Measurements from ENCODE around the gene ZBTB4.

ZBTB4 gene

DNA sequence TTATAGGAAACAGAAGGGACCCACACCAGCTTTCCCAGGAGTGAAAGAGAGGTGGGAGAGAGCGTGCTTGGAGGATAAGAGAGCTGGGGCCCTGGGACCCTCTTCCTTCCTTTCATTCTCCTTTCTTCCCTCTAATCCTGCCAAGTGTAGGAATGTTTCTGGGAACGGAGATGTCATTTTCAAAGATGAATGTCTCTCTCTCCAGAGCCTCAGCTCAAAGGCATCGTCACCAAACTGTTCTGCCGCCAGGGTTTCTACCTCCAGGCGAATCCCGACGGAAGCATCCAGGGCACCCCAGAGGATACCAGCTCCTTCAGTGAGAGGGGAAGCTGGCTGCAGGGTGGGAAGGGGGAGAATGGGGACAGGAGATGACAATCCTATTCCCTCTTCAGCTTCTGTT is 38.2 kb downstream of the ZBTB4 start:
- DNase-seq (ENCODE audit: low spot score) = no peak
- TF ChIP-seq, protein P1, sequence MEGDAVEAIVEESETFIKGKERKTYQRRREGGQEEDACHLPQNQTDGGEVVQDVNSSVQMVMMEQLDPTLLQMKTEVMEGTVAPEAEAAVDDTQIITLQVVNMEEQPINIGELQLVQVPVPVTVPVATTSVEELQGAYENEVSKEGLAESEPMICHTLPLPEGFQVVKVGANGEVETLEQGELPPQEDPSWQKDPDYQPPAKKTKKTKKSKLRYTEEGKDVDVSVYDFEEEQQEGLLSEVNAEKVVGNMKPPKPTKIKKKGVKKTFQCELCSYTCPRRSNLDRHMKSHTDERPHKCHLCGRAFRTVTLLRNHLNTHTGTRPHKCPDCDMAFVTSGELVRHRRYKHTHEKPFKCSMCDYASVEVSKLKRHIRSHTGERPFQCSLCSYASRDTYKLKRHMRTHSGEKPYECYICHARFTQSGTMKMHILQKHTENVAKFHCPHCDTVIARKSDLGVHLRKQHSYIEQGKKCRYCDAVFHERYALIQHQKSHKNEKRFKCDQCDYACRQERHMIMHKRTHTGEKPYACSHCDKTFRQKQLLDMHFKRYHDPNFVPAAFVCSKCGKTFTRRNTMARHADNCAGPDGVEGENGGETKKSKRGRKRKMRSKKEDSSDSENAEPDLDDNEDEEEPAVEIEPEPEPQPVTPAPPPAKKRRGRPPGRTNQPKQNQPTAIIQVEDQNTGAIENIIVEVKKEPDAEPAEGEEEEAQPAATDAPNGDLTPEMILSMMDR (IDR thresholded peaks at IDR 0.05; ENCODE audit: borderline replicate concordance, control extremely low read depth, extremely low read depth, insufficient read depth, missing control alignments) = no peak
- in situ Hi-C loops (cut with MboI; ENCODE audit: low sequenced_read_pairs, unreplicated experiment) = no loop called here

DNA sequence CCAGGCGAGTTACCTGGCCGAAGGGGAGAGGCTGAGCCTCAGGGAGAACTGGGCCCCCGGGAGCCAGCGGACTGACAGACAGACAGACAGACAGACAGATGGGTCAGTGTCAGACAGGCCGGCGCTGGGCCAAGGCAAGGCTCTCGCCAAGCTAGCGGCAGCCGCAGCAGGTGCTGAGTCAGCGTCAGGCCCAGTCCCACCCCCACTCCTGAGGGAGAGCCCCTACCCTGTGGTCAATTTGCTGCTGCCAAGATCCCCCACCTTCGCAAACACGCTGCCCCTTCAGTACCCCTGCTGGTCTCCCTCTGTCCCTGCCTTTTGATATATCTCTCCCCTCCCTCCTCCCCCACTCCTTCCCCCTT is 38.6 kb downstream of the ZBTB4 start:
- TF ChIP-seq, protein P1 (IDR thresholded peaks at IDR 0.05; ENCODE audit: borderline replicate concordance, control extremely low read depth, extremely low read depth, insufficient read depth, missing control alignments) = no peak
- DNase-seq (ENCODE audit: low spot score) = peak; percentile 80
- in situ Hi-C loops (cut with MboI; ENCODE audit: low sequenced_read_pairs, unreplicated experiment) = no loop called here

DNA sequence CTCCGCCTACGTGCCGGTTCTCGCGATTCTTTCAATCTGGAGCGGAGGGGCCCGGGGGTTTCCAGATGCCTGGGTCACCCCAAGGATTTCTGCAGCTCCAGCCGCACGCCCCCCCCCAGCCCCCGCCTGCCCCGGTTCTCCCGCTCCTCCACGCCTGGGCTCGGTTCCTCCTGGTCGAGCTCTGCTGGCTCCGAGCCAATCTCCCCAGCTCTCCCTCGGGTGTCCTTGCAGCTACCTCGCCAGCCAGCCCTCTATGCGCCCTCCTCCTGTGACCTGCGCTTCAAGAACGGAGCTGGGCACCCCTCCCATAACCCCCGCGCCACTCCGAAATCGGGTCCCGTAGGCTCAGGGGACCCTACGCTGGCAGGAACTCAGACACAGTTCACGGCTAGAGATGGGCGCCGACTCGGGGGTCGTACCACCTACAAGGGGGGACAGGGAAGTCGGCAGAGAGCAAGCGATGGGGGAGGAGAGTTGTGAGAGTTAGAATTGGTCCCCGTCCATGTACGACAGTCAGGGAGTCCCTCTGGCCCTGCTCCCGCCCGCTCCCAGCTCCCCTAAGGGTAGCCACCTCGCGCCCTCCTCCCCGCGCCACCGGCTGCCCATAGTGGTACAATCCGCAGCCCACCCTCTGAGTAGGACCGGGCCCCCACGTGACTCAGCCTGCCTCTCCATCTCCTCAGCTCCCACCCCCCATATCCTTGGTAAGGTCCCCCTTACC is 39.2 kb downstream of the ZBTB4 start:
- in situ Hi-C loops (cut with MboI; ENCODE audit: low sequenced_read_pairs, unreplicated experiment) = no loop called here
- TF ChIP-seq, protein P1 (IDR thresholded peaks at IDR 0.05; ENCODE audit: borderline replicate concordance, control extremely low read depth, extremely low read depth, insufficient read depth, missing control alignments) = no peak
- DNase-seq (ENCODE audit: low spot score) = peak; percentile 81

DNA sequence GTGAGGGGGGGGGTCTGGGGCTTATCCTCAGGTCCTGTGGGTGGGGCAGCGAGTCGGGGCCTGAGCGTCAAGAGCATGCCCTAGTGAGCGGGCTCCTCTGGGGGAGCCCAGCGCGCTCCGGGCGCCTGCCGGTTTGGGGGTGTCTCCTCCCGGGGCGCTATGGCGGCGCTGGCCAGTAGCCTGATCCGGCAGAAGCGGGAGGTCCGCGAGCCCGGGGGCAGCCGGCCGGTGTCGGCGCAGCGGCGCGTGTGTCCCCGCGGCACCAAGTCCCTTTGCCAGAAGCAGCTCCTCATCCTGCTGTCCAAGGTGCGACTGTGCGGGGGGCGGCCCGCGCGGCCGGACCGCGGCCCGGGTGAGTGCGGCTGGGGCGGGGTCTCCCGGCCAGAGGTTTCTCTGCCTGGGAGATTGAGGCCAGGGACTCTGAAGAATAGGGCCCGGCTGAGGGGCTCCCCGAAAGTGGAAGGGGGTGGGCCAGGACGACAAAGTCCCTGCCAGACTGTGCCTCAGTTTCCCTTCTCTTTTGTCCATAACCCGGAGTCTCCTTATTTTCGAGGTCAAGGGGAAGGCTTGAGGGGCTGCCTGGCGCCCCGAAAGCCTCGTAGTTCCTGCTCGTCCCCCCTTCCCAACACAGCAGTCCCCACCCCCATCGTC is 39.8 kb downstream of the ZBTB4 start, which contains the start of gene FGF11:
Gene FGF11 (plus strand): TSS at position 51 of the 651 bp plus-strand sequence. CDS start 109 bp downstream, at position 160.
- DNase-seq (ENCODE audit: low spot score) = no peak
- TF ChIP-seq, protein P1 (IDR thresholded peaks at IDR 0.05; ENCODE audit: borderline replicate concordance, control extremely low read depth, extremely low read depth, insufficient read depth, missing control alignments) = no peak
- in situ Hi-C loops (cut with MboI; ENCODE audit: low sequenced_read_pairs, unreplicated experiment) = no loop called here

DNA sequence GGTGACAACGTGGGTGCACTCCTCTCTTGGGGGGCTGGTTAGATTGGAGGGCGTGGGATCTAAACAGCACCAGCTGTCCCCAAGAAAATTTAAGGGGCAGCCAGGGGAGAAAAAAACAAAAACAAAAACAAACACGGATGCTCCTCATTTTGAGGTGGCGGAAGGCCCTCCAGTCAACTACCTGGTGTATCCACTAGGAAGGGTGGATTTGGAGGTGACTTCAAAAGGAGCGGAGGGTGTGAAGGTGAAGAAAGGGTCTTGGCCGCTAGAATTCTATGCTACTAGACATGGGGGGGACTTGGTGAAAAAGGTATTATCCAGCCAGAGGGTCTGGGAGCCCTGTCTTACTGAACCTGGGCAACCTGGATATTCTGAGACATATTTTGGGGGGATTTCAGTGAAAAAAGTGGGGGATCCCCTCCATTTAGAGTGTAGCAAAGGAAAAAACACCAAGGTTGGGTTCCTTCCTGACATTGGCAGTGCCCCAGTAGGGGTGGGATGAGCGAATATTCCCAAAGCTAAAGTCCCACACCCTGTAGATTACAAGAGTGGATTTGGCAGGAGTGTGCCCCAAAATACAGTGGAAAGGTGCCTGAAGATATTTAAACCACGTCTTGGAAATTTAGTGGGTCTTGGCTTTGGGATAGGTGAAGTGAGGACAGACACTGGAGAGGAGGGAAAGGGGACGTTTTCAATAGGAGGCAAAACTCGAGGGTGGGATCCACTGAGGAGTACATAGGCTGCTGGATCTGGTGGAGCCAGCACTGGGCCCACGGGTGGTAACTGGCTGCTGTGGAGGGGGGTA is 40.6 kb downstream of the ZBTB4 start:
- DNase-seq (ENCODE audit: low spot score) = no peak
- in situ Hi-C loops (cut with MboI; ENCODE audit: low sequenced_read_pairs, unreplicated experiment) = no loop called here
- TF ChIP-seq, protein P1 (IDR thresholded peaks at IDR 0.05; ENCODE audit: borderline replicate concordance, control extremely low read depth, extremely low read depth, insufficient read depth, missing control alignments) = no peak

DNA sequence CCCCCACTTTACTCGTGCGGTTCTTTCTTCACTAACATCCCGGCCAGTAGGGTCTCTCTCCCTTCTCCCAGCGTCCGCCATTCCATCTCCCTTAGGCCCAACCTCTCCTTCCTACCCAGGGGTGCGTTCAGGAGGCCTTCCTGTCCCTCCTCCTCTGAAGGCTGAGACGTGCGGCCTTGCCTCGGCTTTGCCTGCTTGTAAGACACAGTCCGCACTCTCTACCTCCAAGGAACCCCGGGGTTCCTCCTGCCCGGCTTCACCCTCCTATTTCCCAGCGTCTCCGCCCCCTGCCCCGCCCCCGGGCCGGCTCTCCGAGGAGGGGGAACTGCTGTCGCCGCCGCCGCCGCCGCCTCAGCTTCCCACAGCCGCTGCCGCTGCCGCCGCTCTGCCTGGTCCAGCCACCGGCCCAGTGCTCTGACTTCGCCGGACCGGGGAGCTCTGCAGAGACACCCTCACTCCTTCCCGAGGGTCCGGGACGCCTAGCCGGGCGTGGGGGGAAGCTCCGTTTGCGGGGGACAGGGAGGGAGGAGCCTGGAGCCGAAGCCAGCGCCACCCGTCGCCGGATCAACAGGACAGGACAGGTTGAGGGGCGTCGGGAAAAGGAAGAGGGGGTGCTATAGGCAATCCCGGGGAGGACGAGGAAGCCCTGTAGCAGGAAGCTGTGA is 41.3 kb downstream of the ZBTB4 start:
- DNase-seq (ENCODE audit: low spot score) = no peak
- in situ Hi-C loops (cut with MboI; ENCODE audit: low sequenced_read_pairs, unreplicated experiment) = no loop called here
- TF ChIP-seq, protein P1 (IDR thresholded peaks at IDR 0.05; ENCODE audit: borderline replicate concordance, control extremely low read depth, extremely low read depth, insufficient read depth, missing control alignments) = no peak

All from GM13976 (cell line).